Measurements from ENCODE around the gene SRRM4.

GRCh38 chr12:119181202-119181601 lies 199.9 kb downstream of the SRRM4 start:
- TF ChIP-seq CTCF (IDR thresholded peaks at IDR 0.05; ENCODE audit: low read depth, low read length) (no peak), MAX (IDR thresholded peaks at IDR 0.05; ENCODE audit: low read depth, low read length) (no peak), POLR2A (IDR thresholded peaks at IDR 0.05; ENCODE audit: extremely low read depth, insufficient read length) (no peak), MYC (IDR thresholded peaks at IDR 0.05; ENCODE audit: low read depth, low read length) (no peak)

All from NB4 (cell line).